GM10266 (cell line): ENCODE data around the gene C2.
"Not testable (repeated sequence)": the region's sequence is repeated elsewhere in the genome, so short reads cannot be mapped to it uniquely, and the experiment has no call there.

ENCODE experiments used
- DNase-seq: peaks from one replicate; pipeline ENCODE4 v3.0.0; 2012; ENCODE audit errors: extremely low spot score
- CTCF ChIP-seq: IDR thresholded peaks from 2 replicates; pipeline ENCODE4 v1.5.1; 2012; ENCODE audit warnings: mild to moderate bottlenecking, low read depth; ENCODE audit not compliant: control insufficient read depth, insufficient read depth; ENCODE audit errors: missing control alignments

C2 gene

GRCh38 chr6:31930962-31931361 lies 3.4 kb downstream of the C2 start:
- DNase-seq = no peak
- TF ChIP-seq CTCF = no peak

DNA sequence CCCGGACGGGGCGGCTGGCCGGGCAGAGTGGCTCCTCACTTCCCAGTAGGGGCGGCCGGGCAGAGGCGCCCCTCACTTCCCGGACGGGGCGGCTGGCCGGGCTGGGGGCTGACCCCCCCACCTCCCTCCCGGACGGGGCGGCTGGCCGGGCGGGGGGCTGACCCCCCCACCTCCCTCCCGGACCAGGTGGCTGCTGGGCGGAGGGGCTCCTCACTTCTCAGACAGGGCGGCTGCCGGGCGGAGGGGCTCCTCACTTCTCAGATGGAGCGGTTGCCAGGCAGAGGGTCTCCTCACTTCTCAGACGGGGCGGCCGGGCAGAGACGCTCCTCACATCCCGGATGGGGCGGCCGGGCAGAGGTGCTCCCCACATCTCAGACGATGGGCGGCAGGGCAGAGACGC lies 4.6 kb downstream of the C2 start:
- DNase-seq = not testable (repeated sequence)

DNA sequence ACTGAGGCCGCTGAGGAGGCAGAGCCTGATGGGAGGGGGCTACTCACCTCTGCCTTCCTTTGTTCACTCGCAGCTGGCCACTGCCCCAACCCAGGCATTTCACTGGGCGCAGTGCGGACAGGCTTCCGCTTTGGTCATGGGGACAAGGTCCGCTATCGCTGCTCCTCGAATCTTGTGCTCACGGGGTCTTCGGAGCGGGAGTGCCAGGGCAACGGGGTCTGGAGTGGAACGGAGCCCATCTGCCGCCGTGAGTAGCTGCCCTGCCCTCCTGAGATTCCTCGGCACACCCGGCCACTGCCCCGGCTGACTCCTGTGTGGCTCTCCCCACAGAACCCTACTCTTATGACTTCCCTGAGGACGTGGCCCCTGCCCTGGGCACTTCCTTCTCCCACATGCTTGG lies 6.0 kb downstream of the C2 start:
- DNase-seq = no peak
- TF ChIP-seq CTCF = no peak

DNA sequence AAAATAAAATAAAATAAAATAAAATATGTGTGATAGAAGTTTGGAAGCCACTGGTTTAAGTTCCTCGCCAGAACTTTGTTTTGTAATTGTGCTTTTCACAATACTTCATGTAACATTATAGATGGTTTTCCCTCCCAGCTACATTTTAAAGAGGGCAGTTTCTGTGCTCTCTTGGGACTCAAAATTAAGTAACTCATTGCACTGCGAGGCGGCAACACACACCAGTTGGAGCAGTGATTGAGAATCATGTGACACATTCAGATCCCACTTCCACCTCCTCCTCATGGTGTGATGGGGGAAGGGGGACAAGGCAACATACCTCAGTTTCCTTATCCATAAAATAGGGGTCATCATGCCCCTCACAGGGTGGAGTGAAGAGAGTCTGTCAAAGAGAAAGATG lies 7.5 kb downstream of the C2 start:
- TF ChIP-seq CTCF = no peak

GRCh38 chr6:31935823-31936222 lies 8.3 kb downstream of the C2 start:
- TF ChIP-seq CTCF = no peak
- no peak for DNase-seq

More for the DNA sequence above, 7.5 kb downstream of the C2 start:
- DNase-seq = no peak

DNA sequence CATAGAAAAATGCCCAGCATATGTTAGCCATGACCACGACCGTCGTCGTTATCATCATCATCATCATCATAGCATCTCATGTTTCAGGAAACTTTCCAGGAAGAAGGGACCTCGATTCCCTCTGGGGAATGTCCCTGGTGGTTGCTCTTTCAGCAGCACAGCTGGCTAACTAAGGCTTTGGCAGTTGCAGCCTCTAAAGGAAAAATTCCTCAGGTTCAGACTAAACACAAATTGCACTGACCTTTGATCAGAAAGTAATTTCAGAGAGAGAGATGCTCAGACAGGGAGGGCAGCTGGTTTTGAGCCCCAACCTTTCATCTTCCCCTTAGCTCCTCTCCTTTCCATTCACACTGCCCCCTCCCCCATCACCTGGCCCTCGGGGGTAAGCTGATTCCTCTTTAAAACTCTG lies 12.7 kb downstream of the C2 start:
- no peak for TF ChIP-seq CTCF
- DNase-seq = no peak

GRCh38 chr6:31943742-31944141 lies 16.2 kb downstream of the C2 start:
- TF ChIP-seq CTCF = no peak

DNA sequence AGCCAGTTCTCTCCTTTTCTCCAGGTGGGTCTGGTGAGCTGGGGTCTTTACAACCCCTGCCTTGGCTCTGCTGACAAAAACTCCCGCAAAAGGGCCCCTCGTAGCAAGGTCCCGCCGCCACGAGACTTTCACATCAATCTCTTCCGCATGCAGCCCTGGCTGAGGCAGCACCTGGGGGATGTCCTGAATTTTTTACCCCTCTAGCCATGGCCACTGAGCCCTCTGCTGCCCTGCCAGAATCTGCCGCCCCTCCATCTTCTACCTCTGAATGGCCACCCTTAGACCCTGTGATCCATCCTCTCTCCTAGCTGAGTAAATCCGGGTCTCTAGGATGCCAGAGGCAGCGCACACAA lies 17.6 kb downstream of the C2 start:
- no peak for TF ChIP-seq CTCF
- no peak for DNase-seq

More at GRCh38 chr6:31943742-31944141, 16.2 kb downstream of the C2 start:
- DNase-seq = no peak
